ENCODE measurements around the gene EEF1AKMT3. TPM values are rescaled to one million over a fixed set of nuclear protein-coding genes. Genes with fewer than 3 reads are reported as not detected.
"Not testable (repeated sequence)": the region's sequence is repeated elsewhere in the genome, so short reads cannot be mapped to it uniquely, and the experiment has no call there.

Gene EEF1AKMT3
- total RNA-seq, 1 experiment from 2014 or later, result 5.0 TPM

DNA sequence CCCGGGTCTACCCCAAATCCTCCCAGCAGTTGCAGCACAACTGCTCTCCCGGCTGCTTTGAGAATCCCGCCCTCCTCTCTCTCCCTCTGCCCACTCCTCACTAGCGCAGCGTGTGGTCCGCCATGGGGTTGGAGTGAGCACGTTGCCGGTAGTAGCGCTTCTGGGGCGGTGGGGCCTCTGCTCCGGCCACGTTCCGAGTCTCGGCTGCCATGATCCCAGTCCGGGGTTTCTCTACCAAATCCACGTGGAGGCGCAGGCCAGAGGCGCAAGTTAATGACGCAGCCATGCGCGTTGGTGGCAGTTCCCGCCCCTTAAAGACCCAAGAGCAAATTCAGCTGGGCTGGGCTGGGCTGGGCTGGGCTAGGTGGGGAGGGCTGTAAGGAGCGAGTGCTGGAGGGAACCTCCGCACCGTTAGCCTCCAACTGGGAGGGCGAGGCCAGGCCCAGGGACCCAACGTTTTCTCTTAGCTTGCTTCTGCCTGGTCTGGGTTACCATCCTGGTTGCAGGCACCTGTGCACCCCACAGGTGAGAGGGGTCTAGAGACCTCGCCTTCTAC is 463 bp upstream of the EEF1AKMT3 start, which contains the start of gene METTL1:
Gene METTL1 (minus strand): TSS at position 233 of the 556 bp plus-strand sequence. CDS start 22 bp downstream, at position 211.
- Histone ChIP-seq H3K36me3 (ENCODE audit: control insufficient read depth in 1 of 2, insufficient read depth in 2 of 2, low read length in 2 of 2) (peaks cover 6 to 27% of the 10 kb centered on the region in 2 experiments; a peak in 3 of 4 replicates), H3K4me1 (ENCODE audit: control insufficient read depth in 1 of 2, insufficient read depth in 2 of 2, low read length in 2 of 2) (peaks cover 14 to 27% of the 10 kb centered on the region in 2 experiments), H3K79me2 (ENCODE audit: insufficient read depth, low read length) (peaks cover 25% of the 10 kb centered on the region), H3K9ac (ENCODE audit: low read length) (peak within 1 kb of the TSS; percentile 97), H2AFZ (ENCODE audit: low read depth, low read length, poor library complexity, severe bottlenecking) (peak within 1 kb of the TSS; percentile 66), H3K4me3 (replicated peaks in 1 of 2; ENCODE audit: low read depth in 1 of 2, low read length in 2 of 2) (peak within 1 kb of the TSS; percentile 91 to 97), H3K9me3 (ENCODE audit: control insufficient read depth in 1 of 2, insufficient read depth in 1 of 2, low read depth in 1 of 2, low read length in 2 of 2) (no peaks in the 10 kb centered on the region), H3K27ac (ENCODE audit: low read depth, low read length) (peak within 1 kb of the TSS; percentile 93), H3K9me2 (ENCODE audit: insufficient read depth) (no peaks in the 10 kb centered on the region), H3K4me2 (ENCODE audit: low read length) (peak within 1 kb of the TSS; percentile 88), H3K27me3 (ENCODE audit: insufficient read depth, low read length) (no peaks in the 10 kb centered on the region), H4K20me1 (ENCODE audit: insufficient read depth) (no peaks in the 10 kb centered on the region)
- intact Hi-C loops (cut with micrococcal nuclease), result loop anchor here (1.0 kb wide), 1 partner anchor 10 kb away; the partner anchor contains the start of gene TSFM
- ChIA-PET RAD21 (ENCODE audit: low non-redundant PET in 1 of 2, low total read pairs in 2 of 2, uncharacterized antibody in 2 of 2, unreplicated experiment in 2 of 2) (interaction anchor here in 1 of 2 experiments (1.0 kb wide), 1 partner anchor 11 kb away, joined by 3 read pairs; the partner anchor contains the start of gene TSFM), CTCF (interaction anchor here (0.7 to 1.0 kb wide), 6 partner anchors 10 to 189 kb away, joined by 3 to 6 read pairs (median 4); partner anchors contain the start of gene TSFM), POLR2A (interaction anchor here (0.6 to 1.2 kb wide), 6 partner anchors 8 to 559 kb away, joined by 3 to 6 read pairs (median 3); partner anchors contain the start of gene TSPAN31)
- ATAC-seq (peak; percentile 85), DNase-seq (ENCODE audit: low read depth, low spot score) (peak; percentile 96)
- BruUV-seq (replicated peaks), result no TSS peak
- TF ChIP-seq ZFX (IDR thresholded peaks at IDR 0.05) (peak; percentile 79), EGR1 (IDR thresholded peaks at IDR 0.05; ENCODE audit: low read depth) (no peak), POLR2AphosphoS5 (IDR thresholded peaks at IDR 0.05; ENCODE audit: low read depth, low read length) (peak; percentile 67), CBX3 (IDR thresholded peaks at IDR 0.05; ENCODE audit: low read depth) (no peak), ZNF274 (IDR thresholded peaks at IDR 0.05; ENCODE audit: low read depth, low read length) (no peak), YY1 (IDR thresholded peaks at IDR 0.05; ENCODE audit: extremely low read depth, insufficient replicate concordance, low read depth, low read length) (peak; percentile 91), TCF7L2 (IDR thresholded peaks at IDR 0.05; ENCODE audit: borderline replicate concordance, extremely low read depth, insufficient read depth, insufficient read length) (peak; percentile 60)

DNA sequence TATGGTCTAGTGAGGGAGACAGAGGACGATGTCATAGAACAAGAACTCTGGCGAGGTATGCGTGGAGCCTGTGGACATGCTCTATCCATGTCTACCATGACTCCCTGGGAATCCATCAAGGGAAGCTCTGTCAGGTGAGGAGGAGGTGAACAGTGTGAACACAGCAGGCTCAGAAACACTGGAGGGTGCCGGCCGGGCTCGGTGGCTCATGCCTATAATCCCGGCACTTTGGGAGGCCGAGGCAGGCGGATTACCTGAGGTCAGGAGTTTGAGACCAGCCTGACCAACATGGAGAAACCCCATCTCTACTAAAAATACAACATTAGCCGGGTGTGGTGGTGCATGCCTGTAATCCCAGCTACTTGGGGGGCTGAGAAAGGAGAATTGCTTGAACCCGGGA is 2.2 kb downstream of the EEF1AKMT3 start:
- Histone ChIP-seq H3K79me2 (ENCODE audit: insufficient read depth, low read length) (peaks cover 25% of the 10 kb centered on the region), H3K36me3 (ENCODE audit: control insufficient read depth in 1 of 2, insufficient read depth in 2 of 2, low read length in 2 of 2) (peaks cover 2 to 12% of the 10 kb centered on the region in 2 experiments; a peak in 2 of 4 replicates), H3K4me1 (ENCODE audit: control insufficient read depth in 1 of 2, insufficient read depth in 2 of 2, low read length in 2 of 2) (peaks cover 5 to 17% of the 10 kb centered on the region in 2 experiments; a peak in 3 of 4 replicates)
- H4K20me1 ChIP-seq (ENCODE audit: insufficient read depth); H3K27me3 ChIP-seq (ENCODE audit: insufficient read depth, low read length); H2AFZ ChIP-seq (ENCODE audit: low read depth, low read length, poor library complexity, severe bottlenecking); H3K9ac ChIP-seq (ENCODE audit: low read length); H3K4me2 ChIP-seq (ENCODE audit: low read length); ATAC-seq; DNase-seq (ENCODE audit: low read depth, low spot score); RAD21 ChIA-PET (ENCODE audit: low non-redundant PET in 1 of 2, low total read pairs in 2 of 2, uncharacterized antibody in 2 of 2, unreplicated experiment in 2 of 2); H3K27ac ChIP-seq (ENCODE audit: low read depth, low read length); H3K4me3 ChIP-seq (replicated peaks in 1 of 2; ENCODE audit: low read depth in 1 of 2, low read length in 2 of 2); POLR2A ChIA-PET; H3K9me3 ChIP-seq (ENCODE audit: control insufficient read depth in 1 of 2, insufficient read depth in 1 of 2, low read depth in 1 of 2, low read length in 2 of 2); H3K9me2 ChIP-seq (ENCODE audit: insufficient read depth); intact Hi-C loops (cut with micrococcal nuclease); BruUV-seq (replicated peaks): not testable (repeated sequence)
- CTCF ChIA-PET, result interaction anchor here (1.2 kb wide), 1 partner anchor 28 kb away, joined by 3 read pairs; no protein-coding TSS in a partner anchor

Data from HCT116 (cell line).